ENCODE measurements around the gene ZNF500. TPM values are rescaled to one million over a fixed set of nuclear protein-coding genes. Genes with fewer than 3 reads are reported as not detected.

ZNF500 gene
- total RNA-seq, 1 experiment from 2014 or later, result 18.3 TPM

DNA sequence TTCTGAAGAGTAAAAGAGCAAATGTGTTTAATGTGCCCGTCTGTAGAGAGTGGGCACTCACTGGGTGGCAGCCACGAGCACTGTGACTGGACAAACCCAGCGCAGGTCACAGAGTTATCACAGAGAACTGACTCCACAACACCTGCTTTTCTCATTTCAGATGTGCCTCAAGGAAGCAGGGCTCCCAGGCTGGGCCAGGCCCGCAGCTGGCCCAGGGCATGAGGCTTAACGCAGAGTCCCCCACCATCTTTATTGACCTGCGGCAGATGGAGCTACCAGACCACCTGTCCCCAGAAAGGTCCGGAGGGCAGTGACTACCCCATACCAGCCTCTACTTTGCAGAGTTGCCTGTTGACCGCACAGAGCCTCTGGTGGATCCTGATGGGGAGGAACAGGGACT lies 20.7 kb downstream of the ZNF500 start:
- no peak overlapping the region for H3K9ac ChIP-seq (ENCODE audit: extremely low read depth, insufficient read length, low read length)

More for the DNA sequence above, 20.7 kb downstream of the ZNF500 start:
- Histone ChIP-seq H3K9me3 (ENCODE audit: control insufficient read depth, low read depth, low read length) (no peaks in the 10 kb centered on the region), H3K79me1 (ENCODE audit: insufficient read depth, low read depth, low read length, poor library complexity, severe bottlenecking) (no peaks in the 10 kb centered on the region), H3K4me2 (ENCODE audit: insufficient read depth, insufficient read length, low read length) (no peak overlapping the region), H4K8ac (replicated peaks; ENCODE audit: insufficient read length, low read depth, low read length) (no peak overlapping the region), H3K18ac (ENCODE audit: insufficient read length, low read depth, low read length) (no peak overlapping the region), H4K5ac (ENCODE audit: insufficient read length, low read depth, low read length) (no peak overlapping the region), H3K27ac (ENCODE audit: insufficient read length, low read depth, low read length) (no peak overlapping the region), H4K20me1 (ENCODE audit: control insufficient read depth, insufficient read depth, insufficient read length) (no peaks in the 10 kb centered on the region), H3K4ac (ENCODE audit: low read depth, low read length) (no peak overlapping the region), H3T11ph (ENCODE audit: low read length) (no peak overlapping the region), H4K91ac (ENCODE audit: insufficient read length, low read depth, low read length) (no peak overlapping the region), H3K23me2 (ENCODE audit: insufficient read length, low read depth, low read length, poor library complexity, severe bottlenecking) (no peaks in the 10 kb centered on the region), H2BK5ac (ENCODE audit: insufficient read length, low read length) (no peak overlapping the region), H2AFZ (ENCODE audit: low read length) (no peak overlapping the region), H2AK5ac (ENCODE audit: insufficient read length, low read length) (no peak overlapping the region), H3K4me1 (ENCODE audit: insufficient read depth, low read length) (no peaks in the 10 kb centered on the region), H3K23ac (ENCODE audit: insufficient read length, low read depth, low read length) (no peak overlapping the region), H3K27me3 (ENCODE audit: insufficient read depth, low read length) (no peaks in the 10 kb centered on the region), H3K79me2 (ENCODE audit: insufficient read depth, low read length) (no peaks in the 10 kb centered on the region), H2BK15ac (ENCODE audit: low read depth, low read length) (no peak overlapping the region), H2BK20ac (ENCODE audit: low read depth, low read length, poor library complexity, severe bottlenecking) (no peak overlapping the region), H2BK120ac (ENCODE audit: low read depth, low read length, poor library complexity, severe bottlenecking) (no peak overlapping the region), H3K56ac (ENCODE audit: insufficient read length, low read depth, low read length) (no peak overlapping the region), H3K14ac (ENCODE audit: insufficient read depth, low read length) (no peak overlapping the region), H2BK12ac (ENCODE audit: insufficient read length, low read depth, low read length) (no peak overlapping the region)
- no peak overlapping the region for H3K4me3 Mint-ChIP-seq
- DNase-seq, result no peak
- TF ChIP-seq, protein P1, sequence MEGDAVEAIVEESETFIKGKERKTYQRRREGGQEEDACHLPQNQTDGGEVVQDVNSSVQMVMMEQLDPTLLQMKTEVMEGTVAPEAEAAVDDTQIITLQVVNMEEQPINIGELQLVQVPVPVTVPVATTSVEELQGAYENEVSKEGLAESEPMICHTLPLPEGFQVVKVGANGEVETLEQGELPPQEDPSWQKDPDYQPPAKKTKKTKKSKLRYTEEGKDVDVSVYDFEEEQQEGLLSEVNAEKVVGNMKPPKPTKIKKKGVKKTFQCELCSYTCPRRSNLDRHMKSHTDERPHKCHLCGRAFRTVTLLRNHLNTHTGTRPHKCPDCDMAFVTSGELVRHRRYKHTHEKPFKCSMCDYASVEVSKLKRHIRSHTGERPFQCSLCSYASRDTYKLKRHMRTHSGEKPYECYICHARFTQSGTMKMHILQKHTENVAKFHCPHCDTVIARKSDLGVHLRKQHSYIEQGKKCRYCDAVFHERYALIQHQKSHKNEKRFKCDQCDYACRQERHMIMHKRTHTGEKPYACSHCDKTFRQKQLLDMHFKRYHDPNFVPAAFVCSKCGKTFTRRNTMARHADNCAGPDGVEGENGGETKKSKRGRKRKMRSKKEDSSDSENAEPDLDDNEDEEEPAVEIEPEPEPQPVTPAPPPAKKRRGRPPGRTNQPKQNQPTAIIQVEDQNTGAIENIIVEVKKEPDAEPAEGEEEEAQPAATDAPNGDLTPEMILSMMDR (conservative IDR thresholded peaks at IDR 0.05), result no peak
- no peak overlapping the region; a peak in 1 of 7 replicates for H3K27ac Mint-ChIP-seq
- peaks cover 16 to 27% of the 10 kb centered on the region in 2 experiments for H3K4me1 Mint-ChIP-seq
- H3K9me3 Mint-ChIP-seq, result no peaks in the 10 kb centered on the region
- H3K27me3 Mint-ChIP-seq (ENCODE audit: low read depth), result no peaks in the 10 kb centered on the region; the same call in 1 of the 2 replicates
- no CpG with 5 or more reads among the region's 8 CpGs for WGBS (ENCODE audit: extremely low coverage, insufficient read length, low lambda C conversion rate)
- peaks cover 0 to 10% (median 8%) of the 10 kb centered on the region in 3 experiments; a peak in 5 of 7 replicates for H3K36me3 Mint-ChIP-seq (ENCODE audit: insufficient read depth in 1 of 3, low read depth in 3 of 3)

Measured in H9 (cell line).